Astrocyte (in vitro differentiated cells and primary cell): ENCODE data around the gene PINK1. TPM values are rescaled to one million over a fixed set of nuclear protein-coding genes. Genes with fewer than 3 reads are reported as not detected.

Experiments used
- DNase-seq: peaks from one replicate; pipeline ENCODE4 v3.0.0-alpha.2; 2010; ENCODE audit warnings: low read depth
- FAIRE-seq: peaks from 2 replicates; lab custom pipeline; 2011; peaks lifted over from hg19 to GRCh38; lab: Jason Lieb, UNC
- H2AFZ ChIP-seq: 2 replicates; pipeline ENCODE4 v1.6.0; 2012; ENCODE audit warnings: low read depth, low read length, inconsistent platforms
- H3K27ac ChIP-seq: 2 replicates; pipeline ENCODE4 v1.5.1; 2011; ENCODE audit warnings: low read depth, low read length, inconsistent platforms
- H3K27me3 ChIP-seq: 2 replicates; pipeline ENCODE4 v1.6.0; 2011; ENCODE audit warnings: low read length, inconsistent platforms; ENCODE audit not compliant: insufficient read depth
- H3K36me3 ChIP-seq: 2 replicates; pipeline ENCODE4 v1.5.1; 2011; ENCODE audit warnings: low read length, inconsistent platforms; ENCODE audit not compliant: insufficient read depth
- H3K4me1 ChIP-seq: 2 replicates; pipeline ENCODE4 v1.5.1; 2011; ENCODE audit warnings: low read length, inconsistent platforms; ENCODE audit not compliant: insufficient read depth
- H3K4me2 ChIP-seq: 2 replicates; pipeline ENCODE4 v1.6.0; 2012; ENCODE audit warnings: low read length, inconsistent platforms
- H3K4me3 ChIP-seq: 2 replicates; pipeline ENCODE4 v1.5.1; 2011; ENCODE audit warnings: low read depth, mild to moderate bottlenecking, low read length, inconsistent platforms; ENCODE audit not compliant: insufficient read depth
- H3K79me2 ChIP-seq: 2 replicates; pipeline ENCODE4 v1.6.0; 2012; ENCODE audit warnings: mild to moderate bottlenecking, low read length, inconsistent platforms; ENCODE audit not compliant: insufficient read depth
- H3K9ac ChIP-seq: 2 replicates; pipeline ENCODE4 v1.6.0; 2012; ENCODE audit warnings: mild to moderate bottlenecking, low read length, inconsistent platforms
- H3K9me3 ChIP-seq: 2 replicates; pipeline ENCODE4 v1.5.1; 2012; ENCODE audit warnings: low read depth, mild to moderate bottlenecking, low read length, inconsistent platforms; ENCODE audit not compliant: insufficient read depth
- H4K20me1 ChIP-seq: 2 replicates; pipeline ENCODE4 v1.6.0; 2012; ENCODE audit warnings: low read length, inconsistent platforms; ENCODE audit not compliant: insufficient read depth
- H3K27ac Mint-ChIP-seq: one replicate; pipeline ENCODE4 v1.8.0; 2021; ENCODE audit warnings: mild to moderate bottlenecking, mixed read lengths; ENCODE audit not compliant: unreplicated experiment
- H3K27me3 Mint-ChIP-seq: one replicate; pipeline ENCODE4 v1.8.0; 2021; ENCODE audit warnings: low read depth, mixed read lengths; ENCODE audit not compliant: unreplicated experiment
- H3K36me3 Mint-ChIP-seq: one replicate; pipeline ENCODE4 v1.8.0; 2021; ENCODE audit warnings: low read depth, mixed read lengths; ENCODE audit not compliant: unreplicated experiment
- H3K4me1 Mint-ChIP-seq: one replicate; pipeline ENCODE4 v1.8.0; 2021; ENCODE audit warnings: low read depth, mixed read lengths; ENCODE audit not compliant: unreplicated experiment
- H3K4me3 Mint-ChIP-seq: one replicate; pipeline ENCODE4 v1.8.0; 2021; ENCODE audit warnings: mild to moderate bottlenecking, moderate library complexity, mixed read lengths; ENCODE audit not compliant: unreplicated experiment
- H3K9me3 Mint-ChIP-seq: one replicate; pipeline ENCODE4 v1.8.0; 2021; ENCODE audit warnings: mild to moderate bottlenecking, mixed read lengths; ENCODE audit not compliant: unreplicated experiment
- EZH2 ChIP-seq: IDR thresholded peaks from 2 replicates; pipeline ENCODE4 v1.6.1; 2012; ENCODE audit warnings: mild to moderate bottlenecking, low read length, inconsistent platforms; ENCODE audit not compliant: insufficient read depth
- total RNA-seq: library from RNA; stranded (reverse); gene quantifications from 2 replicates; pipeline ENCODE4 v1.2.1, GENCODE V29; 2021
- TF ChIP-seq, protein P1 (sequence below): IDR thresholded peaks from 2 replicates; pipeline ENCODE4 v1.5.1; 2011; ENCODE audit warnings: low read depth, mild to moderate bottlenecking, inconsistent platforms, low read length, moderate library complexity; ENCODE audit not compliant: insufficient read depth

The PINK1 gene
- total RNA-seq, 1 donor from 2014 or later: 25.6 TPM

DNA sequence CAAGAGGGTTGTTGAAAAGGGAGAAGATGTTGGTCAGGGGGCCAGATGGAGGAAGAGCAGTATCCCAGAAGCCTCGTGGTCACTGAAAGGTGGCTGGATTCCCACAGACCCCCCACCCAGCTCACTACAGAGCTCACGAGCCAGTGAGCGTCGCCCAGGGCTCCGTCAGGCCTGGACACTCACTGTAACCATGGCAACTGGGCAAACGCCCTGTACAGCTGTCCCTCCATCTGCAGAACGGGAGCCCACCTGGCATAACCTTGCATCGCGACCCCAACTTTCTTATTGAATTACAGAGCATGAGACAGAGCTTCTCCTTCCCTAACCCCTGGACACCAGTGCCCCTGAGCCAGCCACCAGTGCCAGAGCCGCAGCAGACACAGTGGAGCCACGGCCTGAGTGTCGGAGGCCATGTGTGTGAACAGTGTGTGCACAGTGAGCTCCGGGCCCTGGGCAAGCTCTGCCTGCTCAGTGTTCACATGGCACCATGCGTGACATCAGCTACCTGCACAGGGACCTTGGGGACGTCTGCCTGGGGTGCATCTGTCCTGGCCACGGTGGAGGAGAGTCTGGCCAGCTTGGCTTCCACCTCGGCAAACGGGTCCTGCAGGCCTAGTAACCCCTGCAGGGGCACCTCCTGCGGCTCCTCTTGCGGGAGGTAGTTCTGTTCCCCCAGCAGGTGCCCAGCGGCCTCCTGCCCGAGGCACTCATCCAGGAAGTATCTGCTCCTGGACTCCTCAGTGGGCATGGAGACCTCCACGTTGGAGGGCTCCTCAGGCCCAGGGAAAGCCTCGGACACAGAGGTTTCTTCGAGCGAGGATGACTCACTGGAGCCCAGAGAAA lies 53.8 kb downstream of the PINK1 start:
- Histone ChIP-seq H3K4me3 (no peak overlapping the region), H3K27ac (no peak overlapping the region), H3K4me2 (no peak overlapping the region), H3K36me3 (no peaks in the 10 kb centered on the region), H2AFZ (no peak overlapping the region), H3K4me1 (no peaks in the 10 kb centered on the region), H4K20me1 (no peaks in the 10 kb centered on the region), H3K27me3 (no peaks in the 10 kb centered on the region), H3K79me2 (no peaks in the 10 kb centered on the region), H3K9ac (no peak overlapping the region), H3K9me3 (no peaks in the 10 kb centered on the region)
- TF ChIP-seq EZH2: no peak
- TF ChIP-seq, protein P1, sequence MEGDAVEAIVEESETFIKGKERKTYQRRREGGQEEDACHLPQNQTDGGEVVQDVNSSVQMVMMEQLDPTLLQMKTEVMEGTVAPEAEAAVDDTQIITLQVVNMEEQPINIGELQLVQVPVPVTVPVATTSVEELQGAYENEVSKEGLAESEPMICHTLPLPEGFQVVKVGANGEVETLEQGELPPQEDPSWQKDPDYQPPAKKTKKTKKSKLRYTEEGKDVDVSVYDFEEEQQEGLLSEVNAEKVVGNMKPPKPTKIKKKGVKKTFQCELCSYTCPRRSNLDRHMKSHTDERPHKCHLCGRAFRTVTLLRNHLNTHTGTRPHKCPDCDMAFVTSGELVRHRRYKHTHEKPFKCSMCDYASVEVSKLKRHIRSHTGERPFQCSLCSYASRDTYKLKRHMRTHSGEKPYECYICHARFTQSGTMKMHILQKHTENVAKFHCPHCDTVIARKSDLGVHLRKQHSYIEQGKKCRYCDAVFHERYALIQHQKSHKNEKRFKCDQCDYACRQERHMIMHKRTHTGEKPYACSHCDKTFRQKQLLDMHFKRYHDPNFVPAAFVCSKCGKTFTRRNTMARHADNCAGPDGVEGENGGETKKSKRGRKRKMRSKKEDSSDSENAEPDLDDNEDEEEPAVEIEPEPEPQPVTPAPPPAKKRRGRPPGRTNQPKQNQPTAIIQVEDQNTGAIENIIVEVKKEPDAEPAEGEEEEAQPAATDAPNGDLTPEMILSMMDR: no peak
- DNase-seq (no peak), FAIRE-seq (no peak)
- H3K27ac Mint-ChIP-seq: no peak overlapping the region
- no peaks in the 10 kb centered on the region for H3K4me1 Mint-ChIP-seq
- H3K4me3 Mint-ChIP-seq: no peak overlapping the region
- H3K27me3 Mint-ChIP-seq: peaks cover 9% of the 10 kb centered on the region
- H3K9me3 Mint-ChIP-seq: peaks cover 2% of the 10 kb centered on the region
- peaks cover under 1% of the 10 kb centered on the region for H3K36me3 Mint-ChIP-seq

DNA sequence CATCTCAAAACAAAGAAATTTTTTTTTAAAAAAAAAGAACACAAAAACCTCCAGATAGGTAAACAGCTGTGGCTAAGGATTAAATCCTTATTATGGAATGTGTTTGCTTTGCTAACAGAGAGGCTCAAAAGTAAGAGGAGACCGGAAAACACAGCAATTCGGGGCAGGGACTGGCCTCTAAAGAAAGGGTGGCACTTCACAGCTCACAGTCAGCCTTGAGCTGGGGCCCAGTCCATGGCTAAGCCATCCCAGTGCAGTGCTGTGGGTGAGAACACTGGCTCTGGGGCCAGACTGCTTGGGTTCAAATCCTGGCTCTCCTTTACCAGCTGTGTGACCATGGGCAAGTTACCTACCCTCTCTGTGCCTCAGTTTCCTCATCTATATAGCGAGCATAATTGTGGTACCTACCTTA lies 56.4 kb downstream of the PINK1 start:
- Histone ChIP-seq H3K9ac (no peak overlapping the region), H3K4me1 (no peaks in the 10 kb centered on the region), H3K36me3 (no peaks in the 10 kb centered on the region), H3K4me3 (no peak overlapping the region), H3K27me3 (no peaks in the 10 kb centered on the region), H2AFZ (no peak overlapping the region), H3K79me2 (no peaks in the 10 kb centered on the region), H3K4me2 (no peak overlapping the region), H3K27ac (no peak overlapping the region), H4K20me1 (no peaks in the 10 kb centered on the region), H3K9me3 (no peaks in the 10 kb centered on the region)
- Mint-ChIP-seq H3K27ac (no peak overlapping the region), H3K4me1 (no peaks in the 10 kb centered on the region), H3K4me3 (no peak overlapping the region), H3K27me3 (peaks cover 7% of the 10 kb centered on the region), H3K36me3 (no peaks in the 10 kb centered on the region), H3K9me3 (no peaks in the 10 kb centered on the region)
- no peak for TF ChIP-seq EZH2
- TF ChIP-seq, protein P1: no peak
- DNase-seq: no peak
- no peak for FAIRE-seq

DNA sequence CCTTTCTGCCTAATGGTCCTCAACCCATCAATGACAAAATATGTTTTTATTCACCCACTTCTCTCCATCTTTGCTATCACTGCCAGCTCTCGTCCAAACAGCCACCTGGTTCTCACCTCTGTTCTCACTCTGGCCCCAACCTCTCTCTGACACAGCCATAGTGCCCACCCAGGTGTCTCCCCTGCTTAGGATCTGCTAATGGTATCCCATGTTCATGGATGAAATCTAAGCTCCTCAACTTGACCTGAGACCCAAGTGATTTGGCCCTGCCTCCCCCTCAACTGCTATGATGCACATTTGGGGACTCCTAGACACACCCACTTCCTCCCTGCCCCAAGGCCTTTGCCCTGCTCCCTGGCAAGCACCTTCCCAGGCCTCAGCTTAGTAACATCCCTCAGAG lies 58.6 kb downstream of the PINK1 start:
- H3K27me3 ChIP-seq: no peaks in the 10 kb centered on the region
- H3K27ac ChIP-seq: no peak overlapping the region
- no peaks in the 10 kb centered on the region for H3K36me3 Mint-ChIP-seq
- peaks cover 5% of the 10 kb centered on the region for H3K27me3 Mint-ChIP-seq
- H2AFZ ChIP-seq: no peak overlapping the region
- H3K4me3 Mint-ChIP-seq: no peak overlapping the region
- no peaks in the 10 kb centered on the region for H3K9me3 ChIP-seq
- no peak for DNase-seq
- no peak for FAIRE-seq
- H3K4me1 Mint-ChIP-seq: no peaks in the 10 kb centered on the region
- TF ChIP-seq EZH2: no peak
- TF ChIP-seq, protein P1: no peak
- H3K9me3 Mint-ChIP-seq: no peaks in the 10 kb centered on the region
- H3K79me2 ChIP-seq: no peaks in the 10 kb centered on the region
- H3K27ac Mint-ChIP-seq: no peak overlapping the region
- no peaks in the 10 kb centered on the region for H4K20me1 ChIP-seq
- no peaks in the 10 kb centered on the region for H3K36me3 ChIP-seq
- H3K4me1 ChIP-seq: peaks cover 4% of the 10 kb centered on the region
- H3K4me2 ChIP-seq: no peak overlapping the region
- no peak overlapping the region for H3K4me3 ChIP-seq
- no peak overlapping the region for H3K9ac ChIP-seq
